ENCODE data around the gene SLC8A2.

- TF ChIP-seq EZH2 (IDR thresholded peaks at IDR 0.05; ENCODE audit: borderline replicate concordance, insufficient read depth, low read depth, low read length, poor library complexity, severe bottlenecking): no peak
- TF ChIP-seq, protein P1, sequence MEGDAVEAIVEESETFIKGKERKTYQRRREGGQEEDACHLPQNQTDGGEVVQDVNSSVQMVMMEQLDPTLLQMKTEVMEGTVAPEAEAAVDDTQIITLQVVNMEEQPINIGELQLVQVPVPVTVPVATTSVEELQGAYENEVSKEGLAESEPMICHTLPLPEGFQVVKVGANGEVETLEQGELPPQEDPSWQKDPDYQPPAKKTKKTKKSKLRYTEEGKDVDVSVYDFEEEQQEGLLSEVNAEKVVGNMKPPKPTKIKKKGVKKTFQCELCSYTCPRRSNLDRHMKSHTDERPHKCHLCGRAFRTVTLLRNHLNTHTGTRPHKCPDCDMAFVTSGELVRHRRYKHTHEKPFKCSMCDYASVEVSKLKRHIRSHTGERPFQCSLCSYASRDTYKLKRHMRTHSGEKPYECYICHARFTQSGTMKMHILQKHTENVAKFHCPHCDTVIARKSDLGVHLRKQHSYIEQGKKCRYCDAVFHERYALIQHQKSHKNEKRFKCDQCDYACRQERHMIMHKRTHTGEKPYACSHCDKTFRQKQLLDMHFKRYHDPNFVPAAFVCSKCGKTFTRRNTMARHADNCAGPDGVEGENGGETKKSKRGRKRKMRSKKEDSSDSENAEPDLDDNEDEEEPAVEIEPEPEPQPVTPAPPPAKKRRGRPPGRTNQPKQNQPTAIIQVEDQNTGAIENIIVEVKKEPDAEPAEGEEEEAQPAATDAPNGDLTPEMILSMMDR (IDR thresholded peaks at IDR 0.05): no peak
These were observed 28.4 kb downstream of the SLC8A2 start for GRCh38 chr19:47443331-47443730.
